HG03354 (cell line): ENCODE results near the gene PIK3CD.
A peak's percentile ranks its signal among the peaks of the same experiment; 100 is the strongest.

Experiments
- ATAC-seq: cut with Tn5 transposase; IDR thresholded peaks from one replicate; pipeline ENCODE4 v1.9.1; 2021; ENCODE audit warnings: mild to moderate bottlenecking; ENCODE audit not compliant: unreplicated experiment, poor library complexity, severe bottlenecking

PIK3CD gene

DNA sequence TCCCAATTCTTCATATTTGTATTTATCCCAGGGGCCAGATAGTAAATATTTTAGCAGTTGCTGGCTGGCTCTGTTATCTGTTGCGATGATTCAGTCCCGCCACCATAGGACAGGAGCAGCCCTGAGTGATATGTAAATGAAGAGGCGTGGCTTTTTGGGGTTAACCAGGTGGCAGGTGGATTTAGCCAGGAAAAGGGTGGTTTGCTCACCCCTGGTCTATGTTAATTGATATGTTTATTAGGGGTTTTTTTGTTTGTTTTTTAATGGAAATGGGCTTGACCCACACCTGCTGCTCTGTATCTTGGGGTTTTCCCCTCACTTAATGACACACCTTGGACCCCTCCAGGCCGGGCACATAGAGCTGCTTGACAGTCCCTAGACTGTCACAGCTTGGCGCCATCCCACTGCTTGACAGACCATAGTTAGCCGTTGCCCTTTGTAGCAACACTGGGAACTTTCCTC lies 62.8 kb downstream of the PIK3CD start:
- ATAC-seq, result no peak

DNA sequence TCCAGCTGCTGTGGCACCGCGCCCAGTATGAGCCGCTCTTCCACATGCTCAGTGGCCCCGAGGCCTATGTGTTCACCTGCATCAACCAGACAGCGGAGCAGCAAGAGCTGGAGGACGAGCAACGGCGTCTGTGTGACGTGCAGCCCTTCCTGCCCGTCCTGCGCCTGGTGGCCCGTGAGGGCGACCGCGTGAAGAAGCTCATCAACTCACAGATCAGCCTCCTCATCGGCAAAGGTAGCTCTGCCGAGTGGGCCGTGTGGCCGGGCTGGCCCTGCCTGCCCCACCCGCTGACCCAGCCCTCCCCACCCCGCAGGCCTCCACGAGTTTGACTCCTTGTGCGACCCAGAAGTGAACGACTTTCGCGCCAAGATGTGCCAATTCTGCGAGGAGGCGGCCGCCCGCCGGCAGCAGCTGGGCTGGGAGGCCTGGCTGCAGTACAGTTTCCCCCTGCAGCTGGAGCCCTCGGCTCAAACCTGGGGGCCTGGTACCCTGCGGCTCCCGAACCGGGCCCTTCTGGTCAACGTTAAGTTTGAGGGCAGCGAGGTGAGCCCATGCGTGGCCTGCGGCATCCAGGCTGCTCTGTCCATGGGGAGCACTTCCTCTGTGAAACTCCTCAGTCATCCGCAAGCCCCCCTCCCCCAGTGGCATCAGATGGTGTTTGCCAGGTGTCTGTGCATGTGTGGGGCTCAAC lies 64.2 kb downstream of the PIK3CD start:
- ATAC-seq, result no peak

DNA sequence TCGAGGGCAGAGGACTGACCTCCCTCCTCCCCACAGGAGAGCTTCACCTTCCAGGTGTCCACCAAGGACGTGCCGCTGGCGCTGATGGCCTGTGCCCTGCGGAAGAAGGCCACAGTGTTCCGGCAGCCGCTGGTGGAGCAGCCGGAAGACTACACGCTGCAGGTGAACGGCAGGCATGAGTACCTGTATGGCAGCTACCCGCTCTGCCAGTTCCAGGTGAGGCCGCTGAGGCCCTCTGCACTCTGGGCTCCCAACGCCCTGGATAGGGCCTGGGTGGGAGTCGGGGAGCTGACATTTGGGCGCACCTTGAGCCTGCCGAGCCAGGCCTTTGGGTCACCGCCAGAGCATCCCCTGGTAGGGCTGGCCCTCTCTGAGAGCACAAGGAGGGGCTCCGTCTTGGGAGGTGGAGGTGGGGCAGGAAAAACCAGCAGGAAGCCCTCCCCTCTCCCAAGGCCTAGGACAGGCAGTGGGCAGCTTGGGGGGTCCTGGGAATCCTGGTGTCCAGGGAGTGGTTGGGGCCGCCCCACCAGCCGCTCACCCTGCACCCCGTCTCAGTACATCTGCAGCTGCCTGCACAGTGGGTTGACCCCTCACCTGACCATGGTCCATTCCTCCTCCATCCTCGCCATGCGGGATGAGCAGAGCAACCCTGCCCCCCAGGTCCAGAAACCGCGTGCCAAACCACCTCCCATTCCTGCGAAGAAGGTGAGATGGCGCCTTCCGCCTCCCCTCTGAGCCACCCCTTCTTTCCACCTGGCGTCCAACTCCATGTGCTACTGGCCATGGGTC lies 65.1 kb downstream of the PIK3CD start:
- no peak for ATAC-seq

DNA sequence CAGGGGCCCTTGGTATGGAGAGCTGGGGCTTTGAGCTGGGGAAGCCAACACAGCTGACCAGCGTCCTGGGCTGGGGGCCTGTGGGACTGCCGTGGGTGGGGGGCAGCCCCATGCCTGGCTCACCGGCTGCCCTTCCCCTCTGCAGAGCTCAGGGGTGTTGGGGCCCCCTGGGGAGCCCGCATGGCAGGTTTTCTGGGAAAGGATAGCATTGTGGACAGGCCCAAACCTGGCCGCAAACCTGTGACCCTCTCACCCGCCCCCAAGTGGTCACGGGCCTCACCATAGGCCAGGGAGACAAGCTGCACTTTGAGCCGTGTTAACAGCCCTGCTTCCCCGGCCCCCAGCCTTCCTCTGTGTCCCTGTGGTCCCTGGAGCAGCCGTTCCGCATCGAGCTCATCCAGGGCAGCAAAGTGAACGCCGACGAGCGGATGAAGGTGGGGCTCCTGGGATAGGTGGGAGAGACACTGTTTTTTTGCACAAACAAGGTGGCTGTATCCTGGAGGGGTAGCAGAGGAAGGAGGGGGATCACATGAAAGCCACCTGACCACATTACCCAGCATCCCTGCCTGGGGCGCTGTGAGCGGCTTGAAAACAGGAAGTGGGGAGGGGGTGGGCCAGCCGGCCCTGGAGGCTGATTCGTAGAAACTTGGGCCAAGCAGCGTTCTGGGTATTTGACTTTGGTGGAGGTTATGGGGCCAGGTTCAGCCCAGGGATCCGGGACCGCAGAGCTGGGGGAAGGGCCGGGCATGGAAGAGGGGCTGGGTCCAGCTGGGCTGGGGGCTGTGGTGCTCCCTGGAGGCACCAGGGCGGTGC lies 65.9 kb downstream of the PIK3CD start:
- ATAC-seq, result peak; percentile 76

DNA sequence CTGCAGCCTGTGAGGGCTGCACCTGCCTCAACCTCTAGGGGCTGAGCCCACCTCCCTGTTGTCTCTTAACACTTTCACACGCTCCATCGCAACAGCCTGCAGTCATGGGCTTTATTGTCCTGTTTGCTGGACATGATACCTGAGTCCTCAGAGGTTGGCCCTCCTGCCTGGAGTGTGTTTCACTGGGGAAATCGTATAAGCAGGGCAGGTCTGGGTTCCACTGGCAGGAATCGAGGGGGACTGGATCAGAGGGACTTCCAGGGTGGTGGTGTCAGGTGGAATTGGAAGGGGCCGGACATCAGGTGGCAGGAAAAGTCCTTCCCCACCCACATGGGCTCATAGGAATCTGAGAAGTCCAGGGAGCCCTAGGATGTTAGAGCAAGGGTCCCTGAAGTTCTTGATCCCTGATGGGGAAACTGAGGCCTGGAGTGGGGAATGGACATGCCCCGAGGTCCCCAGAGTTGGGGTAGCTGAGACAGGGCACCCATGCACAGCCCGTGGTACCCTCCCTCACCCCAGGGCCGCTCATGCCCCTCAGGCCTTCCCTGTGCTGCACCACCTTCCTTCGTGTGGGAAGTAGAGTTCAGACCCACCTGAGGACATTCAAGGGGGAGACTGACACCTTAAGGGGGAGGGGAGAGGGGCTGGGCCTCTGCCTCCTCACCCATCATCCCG lies 66.6 kb downstream of the PIK3CD start:
- peak; percentile 32 for ATAC-seq

DNA sequence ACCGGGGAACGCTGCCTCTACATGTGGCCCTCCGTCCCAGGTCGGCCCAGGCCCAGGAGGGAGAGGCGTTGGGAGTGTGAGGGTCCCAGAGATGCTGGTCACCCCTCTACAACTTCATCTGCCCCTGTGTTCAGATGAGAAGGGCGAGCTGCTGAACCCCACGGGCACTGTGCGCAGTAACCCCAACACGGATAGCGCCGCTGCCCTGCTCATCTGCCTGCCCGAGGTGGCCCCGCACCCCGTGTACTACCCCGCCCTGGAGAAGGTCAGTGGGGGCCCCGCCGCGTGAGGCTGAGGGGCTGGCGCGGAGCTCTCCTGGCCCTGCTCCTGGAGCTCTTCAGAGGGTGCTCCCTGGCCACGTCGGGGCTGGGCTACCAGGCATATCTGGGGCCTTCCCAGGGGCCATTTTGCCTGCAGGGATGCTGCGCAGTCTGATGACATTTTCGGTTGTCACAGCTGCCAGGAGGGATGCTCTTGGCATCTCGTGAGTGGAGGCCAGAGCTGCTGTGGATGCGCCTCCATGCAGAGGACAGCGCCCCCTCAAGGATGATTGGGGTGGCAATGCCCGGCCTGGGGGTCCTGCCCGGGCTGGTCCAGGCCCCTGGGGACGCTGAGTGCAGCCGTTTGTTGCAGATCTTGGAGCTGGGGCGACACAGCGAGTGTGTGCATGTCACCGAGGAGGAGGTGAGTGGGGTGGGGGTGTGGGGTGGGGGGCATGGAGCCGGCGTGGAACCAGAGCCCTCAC lies 68.6 kb downstream of the PIK3CD start:
- ATAC-seq, result no peak

DNA sequence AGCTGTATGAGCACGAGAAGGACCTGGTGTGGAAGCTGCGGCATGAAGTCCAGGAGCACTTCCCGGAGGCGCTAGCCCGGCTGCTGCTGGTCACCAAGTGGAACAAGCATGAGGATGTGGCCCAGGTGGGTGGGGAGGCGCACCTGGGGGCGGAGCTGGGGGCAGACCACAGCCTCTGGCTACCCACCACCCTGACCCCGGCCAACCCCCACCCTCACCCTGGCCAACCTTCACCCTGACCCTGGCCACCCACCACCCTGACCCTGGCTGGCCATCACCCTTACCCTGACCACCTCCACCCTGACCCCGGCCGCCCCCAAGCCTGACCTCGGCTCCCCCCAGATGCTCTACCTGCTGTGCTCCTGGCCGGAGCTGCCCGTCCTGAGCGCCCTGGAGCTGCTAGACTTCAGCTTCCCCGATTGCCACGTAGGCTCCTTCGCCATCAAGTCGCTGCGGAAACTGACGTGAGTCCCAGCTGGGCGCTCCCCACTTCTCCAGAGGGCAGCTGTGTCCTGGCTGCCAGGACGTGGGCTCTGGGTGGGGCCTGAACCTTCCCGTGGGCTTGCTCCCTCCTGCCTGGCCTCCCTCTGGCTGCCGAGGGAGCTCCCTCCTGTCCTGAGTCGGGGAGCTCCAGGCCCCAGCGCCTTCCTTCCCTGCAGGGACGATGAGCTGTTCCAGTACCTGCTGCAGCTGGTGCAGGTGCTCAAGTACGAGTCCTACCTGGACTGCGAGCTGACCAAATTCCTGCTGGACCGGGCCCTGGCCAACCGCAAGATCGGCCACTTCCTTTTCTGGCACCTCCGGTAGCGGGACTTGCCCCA lies 69.5 kb downstream of the PIK3CD start:
- ATAC-seq, result no peak

DNA sequence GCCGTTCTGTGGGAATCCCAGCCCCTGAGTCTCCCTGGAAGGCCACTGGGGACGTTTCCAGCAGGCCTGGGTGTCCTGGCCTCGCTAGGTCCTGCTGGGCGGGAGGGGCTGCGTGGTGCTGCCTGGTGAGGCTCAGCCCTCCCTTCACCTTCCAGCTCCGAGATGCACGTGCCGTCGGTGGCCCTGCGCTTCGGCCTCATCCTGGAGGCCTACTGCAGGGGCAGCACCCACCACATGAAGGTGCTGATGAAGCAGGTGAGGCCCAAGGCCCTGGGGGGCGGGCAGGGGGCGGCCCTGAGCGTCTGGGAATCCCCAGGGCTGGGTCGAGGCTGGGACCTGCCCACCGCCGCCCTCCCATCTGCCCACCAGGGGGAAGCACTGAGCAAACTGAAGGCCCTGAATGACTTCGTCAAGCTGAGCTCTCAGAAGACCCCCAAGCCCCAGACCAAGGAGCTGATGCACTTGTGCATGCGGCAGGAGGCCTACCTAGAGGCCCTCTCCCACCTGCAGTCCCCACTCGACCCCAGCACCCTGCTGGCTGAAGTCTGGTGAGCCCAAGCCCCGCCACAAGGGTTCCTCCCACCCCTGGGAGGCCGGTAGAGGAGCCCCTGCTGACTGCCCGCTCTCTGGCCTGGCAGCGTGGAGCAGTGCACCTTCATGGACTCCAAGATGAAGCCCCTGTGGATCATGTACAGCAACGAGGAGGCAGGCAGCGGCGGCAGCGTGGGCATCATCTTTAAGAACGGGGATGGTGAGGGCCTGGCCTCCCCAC lies 70.3 kb downstream of the PIK3CD start:
- ATAC-seq, result no peak

DNA sequence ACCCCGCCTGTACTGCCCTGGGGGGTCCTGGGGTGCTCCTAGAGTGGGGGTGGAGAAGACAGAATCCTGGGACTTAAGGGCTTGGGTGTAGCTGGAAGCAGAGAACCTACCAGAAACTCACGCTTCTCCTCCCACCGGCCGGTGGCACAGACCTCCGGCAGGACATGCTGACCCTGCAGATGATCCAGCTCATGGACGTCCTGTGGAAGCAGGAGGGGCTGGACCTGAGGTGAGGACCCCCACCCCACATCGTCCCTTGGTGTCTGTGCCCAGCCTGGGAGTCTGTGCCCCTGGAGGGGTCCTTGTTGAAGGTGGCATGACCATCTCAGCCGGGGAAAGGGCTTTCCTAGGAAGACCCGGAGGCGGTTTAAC lies 70.8 kb downstream of the PIK3CD start:
- no peak for ATAC-seq

DNA sequence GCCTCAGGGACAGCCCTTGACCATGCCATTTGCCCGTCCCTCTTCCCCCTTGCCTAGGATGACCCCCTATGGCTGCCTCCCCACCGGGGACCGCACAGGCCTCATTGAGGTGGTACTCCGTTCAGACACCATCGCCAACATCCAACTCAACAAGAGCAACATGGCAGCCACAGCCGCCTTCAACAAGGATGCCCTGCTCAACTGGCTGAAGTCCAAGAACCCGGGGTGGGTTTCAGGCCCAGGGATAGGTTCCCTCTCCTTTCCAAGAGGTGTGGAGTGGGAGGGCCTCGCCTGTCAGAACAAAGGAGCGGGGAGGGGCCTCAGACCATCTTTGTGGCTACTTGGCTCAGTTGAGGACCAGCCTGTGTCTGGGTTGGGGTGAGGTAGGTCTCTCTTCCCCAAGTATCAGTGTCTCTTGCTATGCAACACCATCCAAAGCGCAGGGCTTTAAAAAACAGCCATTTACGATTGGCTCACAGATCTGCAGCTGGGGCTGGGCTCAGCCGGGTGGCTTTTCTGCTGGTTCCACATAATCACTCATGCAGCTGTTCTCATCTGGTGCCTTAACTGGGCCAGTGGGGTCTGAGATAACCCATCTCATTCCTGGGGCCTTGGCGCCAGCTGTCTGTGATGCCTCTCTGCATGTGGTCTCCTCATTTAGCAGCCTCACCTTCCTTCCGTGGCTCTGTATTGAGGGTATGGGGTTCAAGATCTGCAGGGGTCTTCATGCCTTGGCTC lies 71.7 kb downstream of the PIK3CD start:
- ATAC-seq, result no peak

DNA sequence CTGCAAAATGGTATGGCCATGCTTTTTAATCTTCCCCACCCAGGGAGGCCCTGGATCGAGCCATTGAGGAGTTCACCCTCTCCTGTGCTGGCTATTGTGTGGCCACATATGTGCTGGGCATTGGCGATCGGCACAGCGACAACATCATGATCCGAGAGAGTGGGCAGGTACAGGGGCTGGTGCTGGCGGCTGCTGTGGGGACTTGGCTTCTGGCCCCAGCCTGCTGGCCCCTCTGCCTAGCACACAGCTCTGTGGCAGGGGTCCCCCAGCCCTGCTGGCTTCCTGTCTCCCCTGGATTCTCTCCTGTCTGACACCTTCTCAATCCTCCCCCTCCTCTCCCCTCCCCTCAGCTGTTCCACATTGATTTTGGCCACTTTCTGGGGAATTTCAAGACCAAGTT lies 72.4 kb downstream of the PIK3CD start:
- no peak for ATAC-seq

DNA sequence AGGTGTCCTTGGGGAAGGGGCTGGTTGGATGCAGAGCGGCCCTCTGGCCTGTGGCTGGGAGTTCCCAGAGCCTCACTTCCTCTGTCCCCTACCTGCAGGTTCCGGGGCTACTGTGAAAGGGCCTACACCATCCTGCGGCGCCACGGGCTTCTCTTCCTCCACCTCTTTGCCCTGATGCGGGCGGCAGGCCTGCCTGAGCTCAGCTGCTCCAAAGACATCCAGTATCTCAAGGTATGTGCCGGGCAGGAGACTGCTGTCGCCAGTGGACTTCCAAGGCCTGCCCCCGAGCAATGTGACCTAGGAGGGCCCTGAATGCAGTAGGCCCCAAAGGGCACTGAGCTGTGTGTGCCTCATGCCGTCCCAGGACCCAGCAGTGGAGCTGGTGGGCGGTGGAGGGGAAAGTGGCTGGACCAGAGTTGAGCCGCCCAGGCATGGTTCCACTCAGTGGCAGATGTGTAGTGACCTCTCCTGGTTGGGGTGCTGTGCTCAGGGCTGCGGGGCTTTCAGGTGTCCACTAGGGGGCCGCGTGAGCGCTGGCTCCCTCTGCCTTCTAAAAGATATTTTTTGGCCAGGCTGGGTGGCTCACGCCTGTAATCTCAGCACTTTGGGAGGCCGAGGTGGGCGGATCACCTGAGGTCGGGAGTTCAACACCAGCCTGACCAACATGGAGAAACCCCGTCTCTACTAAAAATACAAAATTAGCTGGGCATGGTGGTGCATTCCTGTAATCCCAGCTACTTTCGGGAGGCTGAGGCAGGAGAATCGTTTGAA lies 73.4 kb downstream of the PIK3CD start:
- ATAC-seq, result peak; percentile 80

DNA sequence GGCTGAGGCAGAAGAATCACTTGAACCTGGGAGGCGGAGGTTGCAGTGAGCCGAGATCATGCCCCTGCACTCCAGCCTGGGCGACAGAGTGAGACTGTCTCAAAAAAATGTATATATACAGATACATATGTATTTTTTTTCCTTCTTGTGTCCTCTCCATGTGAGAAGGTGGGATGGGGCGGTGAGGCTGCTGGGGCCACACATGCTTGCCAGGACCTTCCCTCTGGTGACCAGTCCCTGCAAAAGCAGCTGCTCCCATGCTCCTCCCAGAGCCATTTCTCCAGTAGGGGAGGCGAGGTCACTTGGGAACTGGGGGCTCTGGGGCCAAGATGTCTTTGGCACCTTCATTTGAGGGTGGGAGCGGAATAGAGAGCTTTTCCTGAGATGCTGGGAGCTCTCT lies 74.9 kb downstream of the PIK3CD start:
- no peak for ATAC-seq

DNA sequence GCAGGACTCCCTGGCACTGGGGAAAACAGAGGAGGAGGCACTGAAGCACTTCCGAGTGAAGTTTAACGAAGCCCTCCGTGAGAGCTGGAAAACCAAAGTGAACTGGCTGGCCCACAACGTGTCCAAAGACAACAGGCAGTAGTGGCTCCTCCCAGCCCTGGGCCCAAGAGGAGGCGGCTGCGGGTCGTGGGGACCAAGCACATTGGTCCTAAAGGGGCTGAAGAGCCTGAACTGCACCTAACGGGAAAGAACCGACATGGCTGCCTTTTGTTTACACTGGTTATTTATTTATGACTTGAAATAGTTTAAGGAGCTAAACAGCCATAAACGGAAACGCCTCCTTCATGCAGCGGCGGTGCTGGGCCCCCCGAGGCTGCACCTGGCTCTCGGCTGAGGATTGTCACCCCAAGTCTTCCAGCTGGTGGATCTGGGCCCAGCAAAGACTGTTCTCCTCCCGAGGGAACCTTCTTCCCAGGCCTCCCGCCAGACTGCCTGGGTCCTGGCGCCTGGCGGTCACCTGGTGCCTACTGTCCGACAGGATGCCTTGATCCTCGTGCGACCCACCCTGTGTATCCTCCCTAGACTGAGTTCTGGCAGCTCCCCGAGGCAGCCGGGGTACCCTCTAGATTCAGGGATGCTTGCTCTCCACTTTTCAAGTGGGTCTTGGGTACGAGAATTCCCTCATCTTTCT lies 75.5 kb downstream of the PIK3CD start:
- ATAC-seq, result no peak

DNA sequence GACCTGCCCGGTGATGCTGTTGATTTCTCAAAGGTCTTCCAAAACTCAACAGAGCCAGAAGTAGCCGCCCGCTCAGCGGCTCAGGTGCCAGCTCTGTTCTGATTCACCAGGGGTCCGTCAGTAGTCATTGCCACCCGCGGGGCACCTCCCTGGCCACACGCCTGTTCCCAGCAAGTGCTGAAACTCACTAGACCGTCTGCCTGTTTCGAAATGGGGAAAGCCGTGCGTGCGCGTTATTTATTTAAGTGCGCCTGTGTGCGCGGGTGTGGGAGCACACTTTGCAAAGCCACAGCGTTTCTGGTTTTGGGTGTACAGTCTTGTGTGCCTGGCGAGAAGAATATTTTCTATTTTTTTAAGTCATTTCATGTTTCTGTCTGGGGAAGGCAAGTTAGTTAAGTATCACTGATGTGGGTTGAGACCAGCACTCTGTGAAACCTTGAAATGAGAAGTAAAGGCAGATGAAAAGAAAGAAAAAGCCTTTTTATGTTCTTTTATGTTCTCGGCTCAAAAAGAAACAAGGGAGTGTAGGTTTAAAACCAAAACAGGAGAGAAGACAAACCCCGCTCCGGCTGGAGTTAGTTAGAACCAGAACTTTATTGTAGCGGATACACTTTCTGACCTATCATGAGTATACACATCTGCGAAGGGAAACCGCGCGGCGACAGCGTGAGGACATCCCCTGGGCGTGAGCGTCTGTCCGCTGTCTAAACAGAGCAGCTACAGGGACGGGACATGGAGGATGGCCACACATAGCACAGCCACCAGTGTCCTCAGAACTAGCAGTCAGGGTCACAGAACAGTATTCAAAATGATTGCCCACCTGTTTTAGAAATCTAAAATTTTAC lies 77.1 kb downstream of the PIK3CD start:
- ATAC-seq, result no peak
